Mesenteric fat pad (tissue), 1 donor: Measurements from ENCODE around the gene LRRN1. TPM values are rescaled to one million over a fixed set of nuclear protein-coding genes. Genes with fewer than 3 reads are reported as not detected.

Experiments
- DNase-seq: peaks from one replicate; pipeline ENCODE4 v3.0.0-alpha.2; 2020; ENCODE audit warnings: low spot score
- long read RNA-seq: library from polyadenylated mRNA; unstranded; transcript quantifications from one replicate; pipeline ENCODE4 v2.0.0, GENCODE V29; 2020
- total RNA-seq: library from RNA; stranded (reverse); fragmentation: NEBNext Ultra II Directional; extraction: Animal tissue kit (Norgen Biotek cat#: 25700); gene quantifications from one replicate; pipeline ENCODE4 v1.2.1, GENCODE V29; 2021
- donor health status: DM: yes; HTN: yes; CAD: no.

LRRN1 gene
- 0.42 TPM for total RNA-seq
- long read RNA-seq = 0 reads

- DNase-seq = no peak
These were observed at the start of gene LRRN1 for GRCh38 chr3:3799173-3800079. Gene LRRN1, plus strand, starts transcription at chr3:3799431. Its CDS starts 45,211 bp downstream, at chr3:3844642.

GRCh38 chr3:3753416-3753815 is 45.8 kb upstream of the LRRN1 start:
- no peak for DNase-seq

GRCh38 chr3:3765661-3766060 is 33.6 kb upstream of the LRRN1 start:
- no peak for DNase-seq

- DNase-seq = no peak
These were observed 33.1 kb upstream of the LRRN1 start for GRCh38 chr3:3766140-3766539.

- no peak for DNase-seq
These were observed 28.1 kb upstream of the LRRN1 start for GRCh38 chr3:3771094-3771493.

GRCh38 chr3:3771567-3771966 is 27.7 kb upstream of the LRRN1 start:
- DNase-seq = no peak

- no peak for DNase-seq
These were observed 26.9 kb upstream of the LRRN1 start for GRCh38 chr3:3772338-3772737.

GRCh38 chr3:3772920-3773319 is 26.3 kb upstream of the LRRN1 start:
- DNase-seq = no peak

- DNase-seq = no peak
These were observed 22.6 kb upstream of the LRRN1 start for GRCh38 chr3:3776607-3777006.

GRCh38 chr3:3778216-3778615 is 21.0 kb upstream of the LRRN1 start:
- DNase-seq = no peak

GRCh38 chr3:3778641-3779270 is 20.5 kb upstream of the LRRN1 start:
- no peak for DNase-seq

GRCh38 chr3:3782457-3782856 is 16.8 kb upstream of the LRRN1 start:
- no peak for DNase-seq

- no peak for DNase-seq
These were observed 16.0 kb upstream of the LRRN1 start for GRCh38 chr3:3783210-3783609.

GRCh38 chr3:3783696-3784095 is 15.5 kb upstream of the LRRN1 start:
- DNase-seq = no peak

GRCh38 chr3:3792391-3792790 is 6.8 kb upstream of the LRRN1 start:
- no peak for DNase-seq

GRCh38 chr3:3798631-3799113 is 559 bp upstream of the LRRN1 start:
- DNase-seq = no peak

- DNase-seq = no peak
These were observed 837 bp downstream of the LRRN1 start for GRCh38 chr3:3800080-3800455.

GRCh38 chr3:3800685-3801493 is 1.7 kb downstream of the LRRN1 start:
- DNase-seq = no peak

GRCh38 chr3:3801494-3801841 is 2.2 kb downstream of the LRRN1 start:
- DNase-seq = no peak

GRCh38 chr3:3802046-3802445 is 2.8 kb downstream of the LRRN1 start:
- no peak for DNase-seq

- no peak for DNase-seq
These were observed 5.3 kb downstream of the LRRN1 start for GRCh38 chr3:3804560-3804959.

GRCh38 chr3:3806092-3806491 is 6.9 kb downstream of the LRRN1 start:
- DNase-seq = no peak
